Stromal cell of bone marrow (primary cell): Measurements from ENCODE around the gene ORC6.

Experiments used
- DNase-seq: peaks from one replicate; pipeline ENCODE4 v3.0.0-alpha.2; 2012; ENCODE audit warnings: low read depth

The ORC6 gene

GRCh38 chr16:46731691-46732555, 42.5 kb downstream of the ORC6 start:
- no peak for DNase-seq

- DNase-seq = no peak
Measured at GRCh38 chr16:46732561-46732960, 43.1 kb downstream of the ORC6 start.

GRCh38 chr16:46733319-46733830, 43.9 kb downstream of the ORC6 start:
- no peak for DNase-seq

- DNase-seq = no peak
Measured at GRCh38 chr16:46736695-46737094, 47.2 kb downstream of the ORC6 start.

- DNase-seq = no peak
Measured at GRCh38 chr16:46737621-46738214, 48.3 kb downstream of the ORC6 start.

GRCh38 chr16:46739934-46740333, 50.5 kb downstream of the ORC6 start:
- no peak for DNase-seq

- no peak for DNase-seq
Measured at GRCh38 chr16:46743232-46743719, 53.8 kb downstream of the ORC6 start.

GRCh38 chr16:46745617-46746016, 56.2 kb downstream of the ORC6 start:
- DNase-seq = no peak

GRCh38 chr16:46746821-46747776, 57.6 kb downstream of the ORC6 start:
- no peak for DNase-seq
